DOHH2 (cell line): ENCODE data around the gene ITPRID2.

Experiments used
- CTCF ChIP-seq: fragments of 200-600 bp; sonication (generic); IDR thresholded peaks from one replicate; pipeline ENCODE4 v1.5.1; 2014; ENCODE audit warnings: antibody characterized with exemption, mild to moderate bottlenecking, low read depth, low read length; ENCODE audit not compliant: poor library complexity, severe bottlenecking
- EZH2phosphoT487 ChIP-seq: fragments of 200-600 bp; sonication (generic); IDR thresholded peaks from 2 replicates; pipeline ENCODE4 v1.6.1; 2017; ENCODE audit warnings: borderline replicate concordance, mild to moderate bottlenecking, antibody characterized with exemption, low read length, moderate library complexity, mixed read lengths

DNA sequence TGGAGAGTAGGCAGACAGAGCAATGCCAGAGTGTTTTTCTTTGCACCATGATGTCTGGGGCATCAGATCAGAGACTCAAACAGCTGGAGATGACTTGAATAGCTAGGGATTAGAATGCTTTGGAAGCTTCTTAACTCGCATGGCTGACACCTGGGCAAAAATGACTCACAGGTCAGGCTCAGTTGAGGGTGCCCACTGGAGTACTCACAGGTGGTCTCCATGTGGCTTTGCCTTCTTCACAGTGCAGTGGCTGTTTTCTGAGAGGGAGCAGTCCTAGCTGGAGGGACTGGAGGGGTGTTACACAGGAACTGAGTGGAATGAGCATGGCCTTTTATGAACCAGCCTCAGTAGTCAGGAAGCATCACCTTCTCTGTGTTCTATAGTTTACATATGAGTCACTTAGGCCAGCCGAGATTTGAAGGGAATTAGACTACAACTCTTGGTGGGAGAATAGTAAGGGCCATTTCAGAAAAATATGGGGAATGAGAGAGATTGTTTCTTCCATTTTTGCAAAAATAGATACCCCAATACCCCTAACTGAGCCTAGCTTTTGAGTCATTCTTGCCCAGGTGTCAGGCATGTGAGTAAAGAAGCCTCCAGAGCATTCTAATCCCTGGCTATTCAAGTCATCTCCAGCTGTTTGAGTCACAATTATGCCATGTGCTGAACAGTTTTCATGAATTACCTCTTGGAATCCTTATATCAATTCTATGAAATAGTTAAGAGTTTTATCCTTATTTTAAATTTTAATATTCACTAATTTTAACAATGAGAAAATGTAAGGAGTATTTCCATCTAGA lies 87.0 kb downstream of the ITPRID2 start:
- TF ChIP-seq CTCF (no peak), EZH2phosphoT487 (no peak)
